Measurements from ENCODE around the gene SF3B1. TPM values are rescaled to one million over a fixed set of nuclear protein-coding genes. Genes with fewer than 3 reads are reported as not detected.

The SF3B1 gene
- total RNA-seq, 3 donors from 2014 or later, result 195 to 255 (median 238) TPM

GRCh38 chr2:197472166-197472565 lies 37.3 kb upstream of the SF3B1 start:
- intact Hi-C loops (cut with DNase I, micrococcal nuclease), result loop anchor here in 1 of 2 donors (10.0 kb wide), 1 partner anchor 77 kb away; no protein-coding TSS in a partner anchor
- DNase-seq (no peak), ATAC-seq (no peak)
- TF ChIP-seq CTCF (IDR thresholded peaks at IDR 0.05), result no peak
- Histone ChIP-seq H3K9me3 (no peaks in the 10 kb centered on the region), H3K4me1 (ENCODE audit: low read depth) (no peaks in the 10 kb centered on the region), H3K36me3 (ENCODE audit: low read depth) (no peaks in the 10 kb centered on the region), H3K4me3 (no peak overlapping the region)

DNA sequence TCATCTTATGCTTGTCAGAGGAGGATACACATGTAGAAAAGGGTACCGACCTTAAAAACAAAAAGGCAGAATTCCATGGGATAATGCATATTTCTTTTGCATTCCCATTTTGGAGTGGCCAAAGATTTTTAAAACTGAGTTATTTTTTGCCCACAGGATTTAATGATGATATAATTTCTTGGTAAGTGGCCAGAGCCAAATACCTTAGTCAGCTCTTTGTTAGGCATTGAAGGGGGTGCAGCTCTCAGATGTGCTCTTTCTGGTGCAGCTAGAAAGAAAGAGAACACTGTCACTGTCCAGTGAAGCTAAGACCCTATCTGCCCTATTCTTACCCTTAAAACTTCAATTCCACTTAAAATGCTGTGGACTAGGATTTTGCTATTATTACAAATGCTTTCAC lies 29.3 kb upstream of the SF3B1 start:
- no peak for TF ChIP-seq CTCF (IDR thresholded peaks at IDR 0.05)
- H3K9me3 ChIP-seq, result no peaks in the 10 kb centered on the region
- H3K4me3 ChIP-seq, result no peak overlapping the region
- DNase-seq (no peak), ATAC-seq (no peak)
- H3K36me3 ChIP-seq (ENCODE audit: low read depth), result peaks cover 4% of the 10 kb centered on the region
- intact Hi-C loops (cut with DNase I, micrococcal nuclease), result no loop called here
- peaks cover 14% of the 10 kb centered on the region for H3K4me1 ChIP-seq (ENCODE audit: low read depth)

DNA sequence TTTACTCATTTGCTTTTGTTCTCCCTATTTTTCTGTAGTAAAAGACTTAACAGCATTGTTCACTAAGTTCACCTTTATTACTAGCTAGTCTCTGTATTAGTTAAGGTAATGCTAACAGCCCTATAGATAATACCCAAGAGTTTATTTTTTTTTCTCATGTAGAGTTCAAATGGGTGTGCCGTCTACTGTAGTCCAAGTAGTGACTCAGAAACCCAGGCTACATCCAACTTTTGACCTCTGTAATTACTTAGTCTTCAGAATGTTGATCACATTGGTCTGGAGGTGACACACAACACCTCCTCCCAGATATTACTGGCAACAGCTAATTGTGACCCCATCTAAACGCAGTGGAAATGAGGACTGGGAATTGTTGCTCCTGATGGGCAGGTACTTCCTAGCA lies 26.2 kb upstream of the SF3B1 start:
- H3K4me1 ChIP-seq (ENCODE audit: low read depth), result peaks cover 22% of the 10 kb centered on the region
- no peak for TF ChIP-seq CTCF (IDR thresholded peaks at IDR 0.05)
- ATAC-seq (peak; percentile 94), DNase-seq (no peak)
- intact Hi-C loops (cut with DNase I, micrococcal nuclease), result no loop called here
- H3K4me3 ChIP-seq, result no peak overlapping the region
- no peaks in the 10 kb centered on the region for H3K9me3 ChIP-seq
- peaks cover 4% of the 10 kb centered on the region for H3K36me3 ChIP-seq (ENCODE audit: low read depth)

- Histone ChIP-seq H3K36me3 (ENCODE audit: low read depth) (peaks cover 4% of the 10 kb centered on the region), H3K4me1 (ENCODE audit: low read depth) (peaks cover 22% of the 10 kb centered on the region), H3K9me3 (no peaks in the 10 kb centered on the region), H3K4me3 (no peak overlapping the region)
- DNase-seq (peak in 1 of 3 donors; percentile 43), ATAC-seq (peak; percentile 72)
- intact Hi-C loops (cut with DNase I, micrococcal nuclease), result no loop called here
- TF ChIP-seq CTCF (IDR thresholded peaks at IDR 0.05), result no peak
These were observed 25.8 kb upstream of the SF3B1 start for GRCh38 chr2:197460649-197461048.

DNA sequence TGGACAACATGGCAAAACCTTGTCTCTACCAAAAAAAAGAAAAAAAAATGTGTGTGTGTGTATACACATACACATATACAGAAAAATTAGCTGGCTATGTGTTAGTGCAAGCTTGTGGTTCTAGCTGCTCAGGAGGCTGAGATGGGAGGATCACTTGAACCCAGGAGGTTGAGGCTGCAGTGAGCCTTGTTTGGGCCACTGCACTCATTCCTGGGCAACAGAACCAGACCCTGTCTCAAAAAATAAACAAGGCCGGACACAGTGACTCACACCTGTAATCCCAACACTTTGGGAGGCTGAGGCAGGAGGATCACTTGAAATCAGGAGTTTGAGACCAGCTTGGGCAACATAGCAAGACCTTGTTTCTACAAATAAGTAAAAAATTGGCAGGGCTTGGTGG lies 20.6 kb upstream of the SF3B1 start:
- DNase-seq (no peak), ATAC-seq (no peak)
- TF ChIP-seq CTCF (IDR thresholded peaks at IDR 0.05), result no peak
- no peaks in the 10 kb centered on the region for H3K9me3 ChIP-seq
- intact Hi-C loops (cut with DNase I, micrococcal nuclease), result no loop called here
- H3K4me3 ChIP-seq, result no peak overlapping the region
- peaks cover 29% of the 10 kb centered on the region for H3K4me1 ChIP-seq (ENCODE audit: low read depth)
- peaks cover 7% of the 10 kb centered on the region for H3K36me3 ChIP-seq (ENCODE audit: low read depth)

DNA sequence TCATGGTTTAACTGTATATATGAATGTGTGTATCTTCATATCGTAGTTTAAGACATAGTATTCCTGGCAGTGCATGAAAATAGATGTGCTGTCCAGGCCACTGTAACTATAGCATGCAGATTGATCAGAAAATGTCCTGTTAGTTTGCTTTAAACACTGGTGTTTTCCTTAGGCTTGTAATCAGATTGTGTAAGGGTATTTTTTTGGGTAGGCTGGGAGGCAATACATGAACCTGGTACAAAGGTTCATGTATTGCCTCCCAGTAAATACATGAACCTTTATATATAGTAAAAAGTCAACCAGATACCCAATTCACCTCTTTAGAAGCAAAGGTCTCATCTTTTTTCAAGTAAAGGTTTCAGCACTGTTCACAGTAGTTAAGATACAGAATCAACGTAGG lies 20.1 kb upstream of the SF3B1 start:
- TF ChIP-seq CTCF (IDR thresholded peaks at IDR 0.05), result no peak
- Histone ChIP-seq H3K9me3 (no peaks in the 10 kb centered on the region), H3K4me1 (ENCODE audit: low read depth) (peaks cover 24% of the 10 kb centered on the region), H3K36me3 (ENCODE audit: low read depth) (peaks cover 7% of the 10 kb centered on the region), H3K4me3 (no peak overlapping the region)
- intact Hi-C loops (cut with DNase I, micrococcal nuclease), result no loop called here
- ATAC-seq, result no peak
- no peak for DNase-seq
